ENCODE measurements around the gene MFNG.

GRCh38 chr22:37473437-37473946, 12.7 kb downstream of the MFNG start:
- no peak for TF ChIP-seq CTCF (IDR thresholded peaks at IDR 0.05; ENCODE audit: low read depth, low read length)
- TF ChIP-seq MAX (IDR thresholded peaks at IDR 0.05; ENCODE audit: low read depth, low read length), result no peak

All from NB4 (cell line).